ENCODE data around the gene BMP8A.

GRCh38 chr1:39569034-39569433 is 77.6 kb downstream of the BMP8A start:
- no peak for TF ChIP-seq POLR2AphosphoS5 (IDR thresholded peaks at IDR 0.05; ENCODE audit: low read depth)
- TF ChIP-seq CTCF (IDR thresholded peaks at IDR 0.05; ENCODE audit: insufficient read depth, low read length), result no peak
- no peak for TF ChIP-seq REST (IDR thresholded peaks at IDR 0.05; ENCODE audit: insufficient replicate concordance, low read depth)
